Testis (tissue), 3 donors: ENCODE measurements around the gene ZNF273. TPM values are rescaled to one million over a fixed set of nuclear protein-coding genes. Genes with fewer than 3 reads are reported as not detected.
A peak's percentile ranks its signal among the peaks of the same experiment; 100 is the strongest.

ENCODE experiments used
- DNase-seq: peaks from one replicate; pipeline ENCODE4 v3.0.0-alpha.2; 2019
- H3K27ac ChIP-seq, 2 donors: fragments of 200-600 bp; sonication (generic); one replicate each; pipeline ENCODE4 v1.5.1; 2019
- H3K27me3 ChIP-seq: fragments of 200-600 bp; sonication (generic); one replicate; pipeline ENCODE4 v1.5.1; 2019
- H3K36me3 ChIP-seq: fragments of 200-600 bp; sonication (generic); one replicate; pipeline ENCODE4 v1.5.1; 2017; ENCODE audit warnings: low read depth; ENCODE audit errors: missing control alignments
- H3K4me1 ChIP-seq: fragments of 200-600 bp; sonication (generic); one replicate; pipeline ENCODE4 v1.5.1; 2019
- H3K4me3 ChIP-seq, 2 donors: fragments of 200-600 bp; sonication (generic); one replicate each; pipeline ENCODE4 v1.5.1; 2017 to 2019
- H3K9me3 ChIP-seq: fragments of 200-600 bp; sonication (generic); one replicate; pipeline ENCODE4 v1.5.1; 2017
- POLR2A ChIP-seq: fragments of 450-650 bp; IDR thresholded peaks from one replicate; pipeline ENCODE4 v1.6.1; 2017; ENCODE audit warnings: antibody characterized with exemption, mild to moderate bottlenecking, moderate library complexity
- WGBS, 2 donors: methylation state at CpG; one replicate each; pipeline ENCODE4 v1.1.5; 2018; 5-methylcytosine and 5-hydroxymethylcytosine counted together
- intact Hi-C: fragments of 100-400 bp; cut with DNase I; formaldehyde crosslinking; loops from one replicate; pipeline ENCODE4 v1.15.1; 2023; ENCODE audit warnings: low total_unique reads
- polyA plus RNA-seq: library from polyadenylated mRNA; stranded (reverse); fragments of 350-450 nt; fragmentation: Illumina TruSeq; extraction: RNeasy Lipid Tissue Mini Kit (QIAGEN cat#74804); gene quantifications from one replicate; pipeline ENCODE4 v1.2.3, GENCODE V29; 2014; ENCODE audit warnings: low read depth, low replicate concordance; ENCODE audit not compliant: insufficient read depth
- total RNA-seq, 2 donors: library from RNA; depleted of rRNA; stranded (reverse); fragments of >200 nt; gene quantifications; one replicate each; pipeline ENCODE4 v1.2.3, GENCODE V29; 2016
- TF ChIP-seq, protein P1 (sequence below), 3 experiments: fragments of 450-650 bp in 2 of 3; fragments of 200-600 bp in 1 of 3; sonication (generic) in 1 of 3; IDR thresholded peaks; one replicate each; pipeline ENCODE4 v1.5.1; 2016 to 2019; ENCODE audit warnings: antibody characterized with exemption in 3 of 3, mild to moderate bottlenecking in 2 of 3, moderate library complexity in 1 of 3

Gene ZNF273
- total and polyA plus RNA-seq, 3 donors from 2014 or later, result 10.6 to 36.0 (median 13.6) TPM

DNA sequence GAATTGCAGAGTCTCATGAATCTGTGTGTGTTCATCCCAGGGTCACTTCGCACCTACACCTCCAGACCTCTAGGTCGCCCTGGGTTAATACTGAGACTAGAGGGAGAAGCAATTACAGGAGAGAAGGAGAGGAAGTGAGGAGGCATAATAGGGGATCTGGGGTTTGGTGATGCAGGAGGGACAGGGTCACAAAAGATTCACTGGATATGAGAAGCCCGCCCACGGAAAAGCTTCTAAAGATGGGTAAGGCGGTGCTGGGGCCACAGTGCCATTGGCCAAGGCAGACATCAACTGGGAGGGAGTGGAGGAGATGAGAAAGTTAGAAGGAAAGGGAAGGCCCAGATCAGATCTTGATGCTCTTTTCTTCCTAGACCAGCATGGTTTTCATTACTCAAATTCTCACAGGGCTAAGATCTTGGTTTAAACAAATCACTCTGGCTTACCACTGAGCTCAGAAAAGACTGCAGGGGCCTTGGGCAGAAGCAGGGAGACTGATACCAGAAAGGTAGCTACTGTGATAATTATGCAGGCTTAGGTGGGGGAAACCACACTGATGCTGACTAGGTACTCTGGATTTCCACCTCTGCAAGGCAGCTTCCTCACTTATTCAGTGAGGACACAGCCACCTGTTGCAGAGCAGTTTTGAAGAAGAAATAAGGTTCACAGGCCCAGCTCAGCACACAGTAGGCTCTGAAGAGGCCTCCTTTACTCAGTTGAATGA, 17.4 kb upstream of the ZNF273 start:
- DNase-seq, result no peak
- Histone ChIP-seq H3K4me3 (no peak overlapping the region), H3K9me3 (no peaks in the 10 kb centered on the region), H3K36me3 (no peaks in the 10 kb centered on the region), H3K4me1 (peaks cover 17% of the 10 kb centered on the region), H3K27me3 (no peaks in the 10 kb centered on the region), H3K27ac (no peak overlapping the region)
- TF ChIP-seq POLR2A, result no peak
- TF ChIP-seq, protein P1, sequence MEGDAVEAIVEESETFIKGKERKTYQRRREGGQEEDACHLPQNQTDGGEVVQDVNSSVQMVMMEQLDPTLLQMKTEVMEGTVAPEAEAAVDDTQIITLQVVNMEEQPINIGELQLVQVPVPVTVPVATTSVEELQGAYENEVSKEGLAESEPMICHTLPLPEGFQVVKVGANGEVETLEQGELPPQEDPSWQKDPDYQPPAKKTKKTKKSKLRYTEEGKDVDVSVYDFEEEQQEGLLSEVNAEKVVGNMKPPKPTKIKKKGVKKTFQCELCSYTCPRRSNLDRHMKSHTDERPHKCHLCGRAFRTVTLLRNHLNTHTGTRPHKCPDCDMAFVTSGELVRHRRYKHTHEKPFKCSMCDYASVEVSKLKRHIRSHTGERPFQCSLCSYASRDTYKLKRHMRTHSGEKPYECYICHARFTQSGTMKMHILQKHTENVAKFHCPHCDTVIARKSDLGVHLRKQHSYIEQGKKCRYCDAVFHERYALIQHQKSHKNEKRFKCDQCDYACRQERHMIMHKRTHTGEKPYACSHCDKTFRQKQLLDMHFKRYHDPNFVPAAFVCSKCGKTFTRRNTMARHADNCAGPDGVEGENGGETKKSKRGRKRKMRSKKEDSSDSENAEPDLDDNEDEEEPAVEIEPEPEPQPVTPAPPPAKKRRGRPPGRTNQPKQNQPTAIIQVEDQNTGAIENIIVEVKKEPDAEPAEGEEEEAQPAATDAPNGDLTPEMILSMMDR (IDR thresholded peaks at IDR 0.05), result no peak
- WGBS, 2 donors, result 90 to 92% methylated on average over 5 of the region's 5 CpGs
- intact Hi-C loops, result no loop called here

DNA sequence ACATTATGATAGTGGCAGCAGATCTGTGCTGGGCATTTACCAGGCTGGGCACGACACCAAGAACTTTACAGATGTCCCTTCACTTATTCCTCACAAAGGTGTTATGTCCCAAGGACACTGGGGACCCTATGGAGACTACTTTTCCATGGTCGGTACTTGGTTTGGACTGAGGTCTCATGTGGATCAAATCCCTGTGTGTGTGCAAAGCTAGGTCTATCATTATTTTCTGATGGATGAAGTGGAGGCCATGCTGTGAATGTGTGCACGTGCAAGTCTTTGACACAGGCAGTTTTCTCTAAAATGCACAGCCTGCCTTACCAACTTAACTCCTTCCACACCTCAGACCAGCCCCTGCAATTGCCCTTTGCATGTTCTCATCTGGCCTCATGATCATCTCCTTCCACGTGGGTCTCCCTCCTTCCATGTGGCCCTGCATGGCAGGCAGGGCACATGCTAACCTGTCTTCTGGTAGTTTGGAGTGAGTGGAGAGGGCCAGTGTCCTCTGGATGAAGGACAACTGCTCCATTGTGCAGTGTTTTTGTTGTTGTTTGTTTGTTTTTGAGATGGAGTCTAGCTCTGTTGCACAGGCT, 16.0 kb upstream of the ZNF273 start:
- Histone ChIP-seq H3K9me3 (no peaks in the 10 kb centered on the region), H3K36me3 (no peaks in the 10 kb centered on the region), H3K27ac (no peak overlapping the region), H3K4me3 (no peak overlapping the region), H3K27me3 (no peaks in the 10 kb centered on the region), H3K4me1 (peaks cover 17% of the 10 kb centered on the region)
- intact Hi-C loops, result no loop called here
- TF ChIP-seq, protein P1 (IDR thresholded peaks at IDR 0.05), result no peak
- TF ChIP-seq POLR2A, result no peak
- WGBS, 2 donors, result 81 to 84% methylated on average over 4 of the region's 4 CpGs
- DNase-seq, result no peak

DNA sequence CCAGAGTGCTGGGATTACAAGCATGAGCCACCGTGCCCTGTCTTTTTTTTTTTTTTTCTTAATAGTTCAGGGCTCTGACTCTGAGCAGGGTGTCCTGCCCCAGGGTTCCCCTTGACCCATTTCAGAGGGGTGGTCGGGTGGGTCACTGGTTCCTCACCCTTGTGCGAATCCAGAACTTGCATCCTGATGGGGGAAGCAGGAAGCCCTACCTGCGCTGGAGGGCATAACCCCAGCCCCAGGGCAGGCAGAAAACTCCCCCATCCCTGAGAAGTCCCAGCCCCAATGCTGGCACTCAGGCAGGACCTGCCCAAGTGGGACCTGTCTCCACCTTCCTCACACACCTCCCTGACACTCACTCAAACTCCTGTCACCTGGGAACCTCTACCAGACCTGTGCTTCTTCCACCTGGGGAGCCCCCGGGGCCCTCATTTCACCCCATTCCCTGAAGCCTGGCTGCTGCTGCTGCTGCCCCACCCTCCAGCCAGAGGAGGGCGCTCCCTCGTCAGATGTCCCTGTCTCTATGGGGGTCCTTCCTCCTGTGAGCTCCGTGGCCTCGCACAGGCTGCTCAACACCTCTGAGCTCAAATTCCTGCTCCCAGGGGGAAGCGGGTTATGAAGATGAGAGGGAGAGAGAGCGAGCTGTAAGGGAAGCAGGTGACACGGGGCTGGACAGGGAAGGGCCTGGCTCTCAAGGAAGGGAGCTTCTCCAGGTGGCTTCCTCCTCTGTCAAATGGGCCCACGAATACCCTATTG, 15.1 kb upstream of the ZNF273 start:
- Histone ChIP-seq H3K36me3 (no peaks in the 10 kb centered on the region), H3K4me1 (peaks cover 13% of the 10 kb centered on the region), H3K27me3 (no peaks in the 10 kb centered on the region), H3K27ac (no peak overlapping the region), H3K9me3 (no peaks in the 10 kb centered on the region), H3K4me3 (peak overlapping the region; percentile 29 to 58)
- 23 to 25% methylated on average over 11 to 13 of the region's 13 CpGs for WGBS, 2 donors
- TF ChIP-seq, protein P1 (IDR thresholded peaks at IDR 0.05), result peak in 2 of 3 experiments; percentile 42 to 48
- no peak for TF ChIP-seq POLR2A
- intact Hi-C loops, result no loop called here
- peak; percentile 70 for DNase-seq

DNA sequence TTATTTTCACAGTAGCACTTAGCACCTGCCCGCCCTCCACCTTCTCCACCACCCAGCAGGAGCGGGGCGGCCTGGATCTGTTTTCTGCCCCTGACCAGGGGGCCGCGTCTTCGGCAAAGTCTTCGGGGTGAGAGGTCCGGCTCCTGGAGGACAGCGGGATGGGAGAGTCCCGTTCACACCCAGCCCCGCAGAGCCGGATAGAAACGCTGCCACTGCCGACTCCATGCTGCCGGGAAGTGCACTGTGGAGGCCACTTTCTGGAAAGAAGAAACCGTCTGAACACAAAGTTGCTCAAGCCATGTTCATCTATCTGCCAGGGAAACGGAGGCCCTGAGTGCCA, 14.5 kb upstream of the ZNF273 start:
- no peaks in the 10 kb centered on the region for H3K9me3 ChIP-seq
- H3K27me3 ChIP-seq, result no peaks in the 10 kb centered on the region
- WGBS, 2 donors, result 3 to 4% methylated on average over 12 to 16 of the region's 17 CpGs
- no peak for DNase-seq
- intact Hi-C loops, result no loop called here
- H3K27ac ChIP-seq, result no peak overlapping the region
- peak overlapping the region; percentile 29 to 58 for H3K4me3 ChIP-seq
- peaks cover 13% of the 10 kb centered on the region for H3K4me1 ChIP-seq
- H3K36me3 ChIP-seq, result no peaks in the 10 kb centered on the region
- TF ChIP-seq POLR2A, result no peak
- TF ChIP-seq, protein P1 (IDR thresholded peaks at IDR 0.05), result no peak
